Inflammatory macrophage treated with lipopolysaccharide for 1 hour (primary cell): ENCODE results near the gene LRRC4C.

Source experiments
- DNase-seq, 2 donors: peaks; one replicate each; pipeline ENCODE4 v3.0.0-alpha.2; 2020 to 2022

The LRRC4C gene

DNA sequence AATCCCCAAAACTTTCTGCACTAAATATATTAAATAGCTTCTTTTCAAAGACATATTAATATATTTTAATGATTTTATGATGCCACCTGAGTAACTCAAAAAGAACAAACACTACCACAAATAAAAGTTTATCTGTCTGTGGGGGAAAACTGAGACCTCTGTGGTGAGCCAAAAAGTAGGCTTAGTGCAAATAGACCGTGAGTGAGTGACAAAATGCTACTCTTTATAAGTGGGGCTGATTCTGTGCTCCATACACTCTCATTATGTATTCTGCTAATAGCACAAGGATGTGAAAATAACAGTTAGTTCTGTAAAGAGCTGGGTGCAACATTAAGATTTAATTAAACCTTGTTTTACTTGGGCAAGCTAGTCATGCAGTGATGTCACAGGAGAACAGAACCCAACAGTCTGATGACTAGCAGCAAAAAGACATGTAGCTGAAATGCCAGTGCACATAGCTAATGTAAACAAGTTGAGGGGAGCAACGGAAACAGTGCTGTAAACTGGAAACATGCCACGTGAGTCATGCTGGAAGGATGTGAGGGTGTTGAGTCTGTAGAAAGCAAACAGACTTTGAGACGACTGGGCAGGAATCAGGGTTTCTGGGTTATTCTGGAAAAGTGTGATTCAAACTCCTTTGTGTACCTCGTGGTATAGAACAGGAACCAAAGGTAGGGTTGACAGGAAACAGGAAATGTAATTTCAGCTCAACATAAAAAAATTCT is 1130.4 kb downstream of the LRRC4C start:
- DNase-seq, result no peak

DNA sequence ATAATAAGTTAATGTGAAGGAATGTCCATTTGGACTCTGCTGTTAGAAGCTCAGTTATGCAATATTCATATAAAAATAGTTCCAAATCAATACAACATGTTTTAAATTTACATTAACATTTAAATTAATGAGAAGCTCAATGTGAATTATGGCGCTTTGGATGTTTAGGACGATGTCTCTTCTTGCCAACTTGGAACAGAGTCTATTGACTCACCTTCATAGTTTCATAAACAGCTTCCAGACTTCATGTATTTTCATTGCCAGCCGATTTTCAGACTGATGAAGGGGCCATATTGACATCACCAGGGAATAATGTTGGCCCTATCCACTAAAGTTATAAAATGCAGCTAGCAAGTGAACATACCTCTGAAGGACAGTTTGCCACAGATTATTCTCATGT is 1136.2 kb downstream of the LRRC4C start:
- DNase-seq, result no peak

DNA sequence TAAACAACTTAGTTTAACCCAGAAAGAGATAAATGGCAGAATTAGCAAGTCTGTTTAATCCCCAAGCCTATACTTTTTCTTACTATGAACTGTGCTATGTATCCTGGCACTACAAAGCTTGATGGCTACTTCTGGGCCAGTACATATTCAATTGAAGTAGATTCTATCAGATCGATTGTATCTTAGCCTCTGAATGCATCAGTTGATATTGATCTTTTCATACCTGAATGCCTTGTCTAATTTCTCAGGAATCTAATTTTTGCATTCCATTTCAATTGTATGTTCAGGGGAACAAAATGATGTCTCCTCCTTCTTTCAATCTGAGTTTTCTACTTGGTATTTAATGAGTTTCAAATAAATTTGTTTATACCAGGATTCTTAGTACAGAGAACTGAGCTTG is 1137.9 kb downstream of the LRRC4C start:
- DNase-seq, result no peak

DNA sequence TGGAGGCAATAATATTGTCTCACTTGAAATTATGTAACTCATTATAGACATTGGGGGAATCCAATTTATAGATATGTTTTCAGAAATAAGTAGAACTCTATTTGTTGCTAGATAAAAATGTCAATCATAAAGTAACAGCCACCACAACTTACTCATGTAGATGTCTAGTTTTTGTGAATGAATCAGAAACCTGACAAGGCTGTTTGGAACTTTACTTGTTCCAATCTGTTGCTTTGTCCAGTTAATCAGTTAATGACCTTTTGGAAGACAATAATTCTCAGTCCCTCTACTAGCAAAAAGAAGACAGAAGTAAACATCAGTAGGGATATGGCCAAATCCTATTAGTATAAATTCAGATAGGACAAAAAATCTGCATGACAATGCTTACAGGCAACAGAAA is 1143.3 kb downstream of the LRRC4C start:
- DNase-seq, result no peak

DNA sequence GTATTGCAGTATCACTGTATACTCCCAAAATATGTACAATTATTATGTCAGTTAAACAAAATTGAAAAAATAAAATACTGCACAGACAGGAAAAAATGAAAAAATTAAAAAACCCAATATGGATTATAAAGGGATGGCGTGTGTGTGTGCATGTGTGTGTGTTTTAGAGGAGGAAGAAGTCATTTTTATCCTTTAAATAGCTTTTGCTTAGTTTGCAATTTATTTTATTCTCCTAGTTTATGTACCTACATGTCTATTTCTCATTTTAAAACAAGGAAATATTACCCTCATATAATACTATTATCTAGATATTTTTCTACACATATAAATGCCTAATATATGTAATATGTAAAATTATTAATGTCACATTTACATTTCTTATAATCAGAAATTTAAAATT is 1144.3 kb downstream of the LRRC4C start:
- DNase-seq, result no peak

DNA sequence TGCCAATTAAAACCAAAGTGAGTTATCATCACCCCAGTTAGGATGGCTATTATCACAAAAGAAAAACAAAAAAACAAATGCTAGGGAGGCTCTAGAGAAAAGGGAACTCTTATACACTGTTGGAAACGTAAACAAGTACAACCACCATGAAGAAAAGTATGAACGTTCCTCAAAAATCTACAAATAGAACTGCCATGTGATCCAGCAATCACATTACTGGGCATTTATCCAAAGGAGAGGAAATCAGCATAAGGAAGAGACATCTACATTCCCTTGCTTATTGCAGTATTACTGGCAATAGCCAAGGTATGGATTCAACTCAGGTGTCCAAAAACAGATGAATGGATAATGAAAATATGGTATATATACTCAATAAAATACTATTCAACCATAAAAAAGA is 1145.1 kb downstream of the LRRC4C start:
- no peak for DNase-seq

DNA sequence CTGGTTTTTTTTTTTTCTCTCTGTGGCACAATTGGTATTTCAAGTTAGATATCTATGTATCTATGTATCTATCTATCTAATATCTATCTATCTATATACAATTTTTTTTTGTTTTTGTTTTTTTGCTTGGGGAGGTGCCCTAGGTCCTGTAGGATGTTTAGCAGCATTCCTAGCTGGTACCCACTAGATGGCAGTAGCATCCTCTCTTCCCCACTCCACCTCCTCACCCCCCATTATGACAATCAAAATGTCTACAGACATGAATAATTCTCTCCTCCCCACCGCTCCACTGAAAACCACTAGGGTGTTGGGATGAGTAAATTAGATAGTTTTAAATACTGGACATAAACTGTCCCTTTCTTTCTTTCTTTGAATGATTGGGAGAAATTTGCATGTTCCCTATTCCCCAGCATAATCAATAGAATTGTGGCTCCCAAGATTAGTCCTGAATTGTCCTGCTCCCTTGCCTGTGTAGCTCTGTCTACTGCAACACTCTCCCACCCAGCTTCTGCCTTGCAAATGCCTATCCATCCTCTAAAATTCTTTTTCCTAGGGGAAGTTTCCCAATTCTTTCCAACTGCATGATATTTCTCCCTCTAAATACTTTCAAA is 1152.4 kb downstream of the LRRC4C start:
- peak in 1 of 2 donors; percentile 19 for DNase-seq

DNA sequence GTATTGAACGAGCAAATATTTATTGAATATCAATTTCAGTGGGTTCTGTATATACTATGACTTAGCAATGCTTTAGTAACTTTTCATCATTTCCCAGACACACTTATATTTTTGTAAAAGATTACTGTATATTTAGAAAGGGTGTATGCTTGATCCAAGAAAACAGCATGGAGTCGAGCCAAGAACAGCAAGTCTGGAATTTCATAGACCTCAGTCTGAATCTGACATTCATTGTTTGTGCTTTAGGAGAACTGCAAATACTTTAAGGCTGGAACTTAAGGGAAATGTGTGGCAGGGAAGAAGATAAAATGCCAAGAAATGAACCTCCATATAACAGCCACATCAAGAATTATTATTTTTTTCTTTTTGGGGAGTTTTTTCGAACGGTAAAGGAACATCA is 1156.8 kb downstream of the LRRC4C start:
- DNase-seq, result no peak

DNA sequence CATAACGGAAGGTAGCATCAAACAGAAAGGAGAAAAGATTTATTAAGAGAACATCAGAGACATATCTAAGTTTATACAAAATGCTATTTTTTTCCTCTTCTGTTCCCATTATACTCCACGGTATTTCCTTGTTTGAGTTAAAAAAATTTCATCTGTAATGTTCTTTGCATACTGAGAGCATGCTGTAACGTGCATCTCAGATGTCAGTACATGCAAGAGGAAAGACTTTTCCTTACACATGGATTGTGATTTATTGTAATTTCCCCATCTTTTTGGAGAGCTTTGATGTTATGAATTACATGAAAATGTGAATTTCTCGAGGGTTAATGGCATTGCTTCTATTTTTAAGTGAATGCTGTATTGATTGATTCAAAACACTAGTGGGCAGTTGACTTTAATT is 1164.0 kb downstream of the LRRC4C start:
- DNase-seq, result no peak

DNA sequence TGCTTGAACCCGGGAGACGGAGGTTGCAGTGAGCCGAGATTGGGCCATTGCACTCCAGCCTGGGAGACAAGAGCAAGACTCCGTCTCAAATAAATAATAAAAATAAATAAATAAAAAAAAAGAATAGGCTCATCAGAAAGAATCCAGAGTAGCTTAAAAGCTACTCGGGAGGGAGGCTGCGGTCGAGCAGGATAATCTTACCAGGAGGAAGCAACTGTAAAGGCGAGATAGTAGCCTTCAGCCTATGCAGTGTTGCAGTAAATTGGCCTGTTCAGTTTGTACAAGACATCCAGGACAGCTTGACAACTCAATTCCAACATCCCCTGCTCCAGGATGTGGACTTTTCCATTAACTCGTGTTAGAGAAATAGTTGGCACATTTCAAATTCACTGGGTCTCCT is 1164.7 kb downstream of the LRRC4C start:
- no peak for DNase-seq

DNA sequence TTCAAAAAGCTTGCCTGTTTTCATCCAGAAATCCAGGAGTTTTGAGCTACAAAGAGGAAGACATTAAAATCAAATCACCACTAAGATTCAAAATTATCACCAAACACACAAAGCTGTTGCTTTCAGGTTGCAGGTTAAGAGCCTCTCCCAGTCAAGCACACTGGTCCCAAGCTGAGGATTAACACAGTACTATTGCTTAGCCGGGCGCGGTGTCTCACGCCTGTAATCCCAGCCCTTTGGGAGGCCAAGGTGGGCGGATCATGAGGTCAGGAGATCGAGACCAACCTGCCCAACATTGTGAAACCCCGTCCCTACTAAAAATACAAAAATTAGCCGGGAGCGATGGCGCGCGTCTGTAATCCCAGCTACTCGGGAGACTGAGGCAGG is 1165.1 kb downstream of the LRRC4C start:
- no peak for DNase-seq

DNA sequence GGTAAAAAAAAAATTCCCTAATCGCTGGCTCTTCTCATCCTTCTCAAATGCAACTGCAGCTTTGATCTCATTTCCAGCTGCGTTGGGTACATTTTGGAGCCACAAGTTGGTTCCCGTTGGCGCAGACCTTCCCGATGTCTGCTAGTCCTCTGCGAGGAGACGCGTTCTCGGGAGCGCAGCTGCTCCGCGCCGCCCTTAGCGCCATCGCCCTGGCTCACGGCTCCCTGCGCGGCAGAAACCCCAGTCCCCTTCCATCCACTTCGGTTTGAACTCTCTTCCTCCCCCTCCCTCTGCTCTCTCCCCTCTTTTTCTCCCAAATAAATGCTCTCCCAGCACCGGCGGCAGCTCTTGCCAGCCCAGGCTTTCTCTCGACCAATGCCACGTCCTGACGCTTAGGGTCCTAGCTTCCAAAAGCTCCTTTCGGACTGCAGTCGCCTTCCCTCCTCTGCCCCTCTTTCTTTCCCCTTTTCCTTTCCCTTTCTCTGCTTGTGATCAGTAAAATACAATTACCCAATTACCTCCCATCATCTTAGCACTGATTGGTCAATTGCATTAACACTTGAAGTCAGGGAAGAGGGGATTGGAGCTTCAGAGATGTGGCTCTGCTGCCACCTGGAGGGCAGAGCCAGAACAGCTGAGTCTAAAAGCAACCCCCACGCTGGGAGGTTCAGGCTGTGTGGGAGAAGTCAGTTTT is 1165.7 kb downstream of the LRRC4C start:
- peak; percentile 49 to 76 for DNase-seq

DNA sequence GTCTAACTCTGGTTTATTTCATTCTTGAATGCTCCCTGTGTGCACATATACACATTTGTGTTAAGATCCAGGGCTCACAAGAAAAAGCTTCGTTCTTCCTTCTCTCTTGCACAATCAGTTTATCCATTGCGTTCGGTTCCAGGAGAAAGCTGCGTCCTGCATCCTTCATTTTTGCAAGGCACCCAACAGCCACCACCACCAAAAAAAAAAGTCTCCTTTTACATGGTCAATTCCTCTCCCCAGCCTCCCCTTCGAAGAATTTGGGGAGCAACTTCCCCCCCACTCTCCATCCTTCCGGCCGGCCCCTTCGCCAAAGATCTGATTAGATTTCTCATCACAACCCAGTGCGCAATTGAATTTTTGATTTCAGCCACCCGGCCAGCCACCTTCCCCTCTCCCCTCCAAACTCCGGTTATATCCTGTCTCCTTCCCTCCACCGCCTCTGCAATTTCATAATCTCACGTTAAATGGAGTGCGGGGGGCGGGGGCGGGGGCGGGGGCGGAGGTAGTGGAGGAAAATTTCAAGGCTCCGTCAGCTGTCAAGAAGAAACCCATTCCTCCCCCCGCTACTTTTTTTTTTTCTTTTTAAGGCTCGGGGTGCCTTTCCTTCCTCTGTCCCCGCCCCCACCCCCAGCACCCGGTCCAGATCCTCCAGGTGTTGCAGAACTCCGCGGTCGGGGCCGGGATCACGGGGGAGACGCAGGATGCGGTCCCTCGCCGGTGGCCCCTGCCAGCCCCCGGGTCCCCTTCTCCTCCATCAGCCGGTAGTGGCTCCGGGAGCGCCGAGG is 1166.5 kb downstream of the LRRC4C start:
- no peak for DNase-seq

DNA sequence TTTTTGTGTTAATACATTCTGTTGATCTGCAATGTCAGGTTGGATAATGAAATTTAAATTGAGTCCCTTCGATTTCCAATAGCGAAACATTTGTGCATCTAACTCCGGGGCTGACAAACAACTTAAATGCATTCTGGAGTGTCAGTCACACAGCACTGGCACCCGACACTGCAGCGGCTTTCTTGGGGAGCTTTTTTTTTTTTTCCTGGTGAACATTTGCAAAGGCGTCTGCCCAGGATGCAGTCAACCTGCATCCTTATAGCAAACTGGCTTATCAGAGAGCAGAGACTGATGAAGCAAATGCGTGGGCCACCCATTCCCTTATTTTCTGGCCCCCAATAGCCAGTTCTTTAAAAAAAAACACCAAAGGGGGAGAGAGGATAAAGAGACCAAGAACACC is 1167.7 kb downstream of the LRRC4C start:
- no peak for DNase-seq

DNA sequence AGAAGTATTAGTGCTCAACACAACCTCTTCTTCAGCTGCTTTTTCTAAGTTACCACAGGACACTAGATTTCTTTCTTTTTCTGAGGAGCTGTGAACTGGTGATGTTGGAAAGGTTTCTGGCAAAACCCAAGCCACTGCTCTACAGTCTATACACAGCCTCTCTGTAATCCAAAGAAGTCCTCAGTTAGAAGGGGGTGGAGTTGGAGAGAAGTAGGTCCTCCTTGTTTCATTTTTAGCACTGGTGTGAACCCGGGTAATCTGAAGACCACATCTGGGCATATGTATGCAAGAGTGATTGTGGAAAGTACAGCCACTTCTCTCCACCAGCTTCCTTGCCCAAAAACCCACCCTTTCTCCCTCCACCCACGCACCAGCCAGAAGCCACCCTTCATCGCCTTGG is 1168.1 kb downstream of the LRRC4C start:
- no peak for DNase-seq

DNA sequence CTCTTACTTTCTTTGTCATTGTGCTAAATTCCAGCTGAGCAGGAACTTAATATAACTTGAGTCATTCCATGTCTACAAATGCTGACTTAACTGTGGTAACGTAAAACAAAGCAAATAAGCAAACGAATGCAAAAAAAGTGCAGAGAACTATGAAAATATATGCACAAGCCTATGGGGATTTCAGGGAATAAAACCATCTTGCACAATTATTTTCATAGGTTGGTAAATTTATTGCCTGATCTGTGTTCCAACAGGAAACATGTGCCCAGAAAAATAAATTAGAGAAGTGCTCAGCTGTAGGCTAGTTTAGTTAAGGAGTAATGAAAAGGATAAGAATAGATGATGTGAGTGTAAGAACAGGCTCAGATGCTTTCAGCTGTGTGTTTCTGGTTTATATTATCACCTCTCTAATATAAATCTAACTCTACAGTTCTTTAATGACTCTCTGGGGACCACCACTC is 1169.3 kb downstream of the LRRC4C start:
- DNase-seq, result no peak

DNA sequence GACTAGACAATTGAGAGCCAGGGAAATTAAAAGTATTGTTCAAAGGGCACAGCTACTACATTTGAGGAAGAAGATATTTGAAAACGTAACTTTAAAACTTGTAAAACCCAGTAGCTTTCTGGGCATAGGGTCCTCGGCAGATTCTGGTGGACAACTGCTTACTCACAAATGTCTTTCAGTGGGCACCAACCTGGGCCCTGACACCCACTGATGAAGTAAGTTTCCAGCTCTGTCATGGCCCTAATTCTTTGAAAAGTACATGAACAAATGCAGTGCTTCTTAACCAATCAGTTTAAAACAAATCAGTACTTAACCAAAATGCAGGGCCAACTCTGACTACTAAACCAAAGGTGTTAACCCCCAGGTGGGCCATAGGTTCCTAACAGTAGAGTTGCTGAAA is 1170.1 kb downstream of the LRRC4C start:
- no peak for DNase-seq

DNA sequence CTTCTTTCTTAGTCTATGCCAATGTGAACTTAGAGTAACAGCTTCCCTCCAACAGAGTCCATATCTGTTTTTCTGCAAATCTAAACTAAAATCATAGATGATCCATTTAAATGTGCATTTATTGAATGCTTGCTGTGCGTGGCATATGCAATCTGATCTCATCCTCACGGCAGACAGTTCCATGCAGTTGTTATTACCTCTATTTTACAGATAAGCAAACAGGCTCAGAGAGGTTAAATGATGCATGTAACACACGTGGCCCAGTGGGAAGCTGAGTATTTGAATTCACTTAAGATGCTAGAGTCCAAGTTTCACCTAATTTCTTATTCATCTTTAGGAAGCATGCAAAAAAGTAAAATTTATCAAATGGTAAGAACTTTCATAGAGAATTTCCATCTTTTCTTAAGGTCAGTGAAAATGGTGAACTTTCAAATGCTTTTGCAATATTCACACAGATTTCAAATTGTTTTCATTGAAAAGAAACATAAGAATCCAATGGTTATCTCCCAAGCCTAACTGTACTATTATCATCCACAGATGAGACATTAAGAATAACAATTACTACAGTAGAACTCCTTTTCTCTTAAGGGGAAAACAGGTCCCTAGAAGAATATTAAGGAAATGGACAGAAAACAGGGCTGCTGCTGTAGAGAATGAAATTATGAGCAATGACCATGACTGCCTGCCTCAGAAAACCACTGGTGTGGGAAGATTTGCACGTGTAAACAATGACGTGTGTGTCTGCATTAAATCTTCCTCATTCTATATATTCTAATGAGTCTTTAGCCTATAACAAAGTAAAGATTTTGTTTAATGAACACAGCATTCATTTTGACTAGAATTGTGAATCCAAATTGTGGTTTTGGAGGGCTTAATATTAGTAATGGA is 1171.3 kb downstream of the LRRC4C start:
- no peak for DNase-seq

DNA sequence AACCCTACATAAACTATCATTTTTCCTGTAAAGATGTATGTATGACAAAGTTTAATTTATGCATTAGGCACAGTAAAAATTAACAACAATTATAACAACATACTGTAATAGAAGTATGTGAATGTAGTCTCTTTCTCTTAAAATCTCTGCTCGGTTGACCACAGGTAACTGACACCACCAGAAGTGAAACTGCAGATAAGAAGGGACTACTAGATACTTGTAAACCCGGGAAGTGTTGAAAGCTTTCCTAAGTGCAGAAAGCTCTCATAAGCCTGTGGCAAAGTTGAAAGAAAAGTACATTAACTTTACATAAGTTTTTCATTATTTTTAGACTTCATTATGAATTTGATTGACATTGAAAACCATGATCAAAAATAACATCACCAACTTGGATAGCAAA is 1173.3 kb downstream of the LRRC4C start:
- DNase-seq, result no peak

DNA sequence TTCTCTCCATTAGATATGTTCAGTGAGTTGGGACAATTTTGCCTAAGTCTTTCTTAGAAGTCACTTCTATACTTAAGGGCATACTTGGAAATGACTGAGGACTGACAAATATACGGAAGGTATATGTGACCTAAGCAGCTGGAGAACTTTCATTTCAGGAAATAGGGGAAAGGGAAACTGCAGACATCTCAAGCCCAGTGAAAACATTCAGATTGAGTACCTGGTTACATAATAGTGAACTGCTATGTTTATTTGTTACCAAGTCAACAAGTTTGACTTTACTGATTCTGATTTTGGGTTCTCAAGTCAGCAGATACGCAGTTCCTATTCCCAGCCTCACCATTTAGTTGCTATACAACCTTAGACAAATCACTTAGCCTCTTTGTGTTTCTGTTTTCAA is 1173.9 kb downstream of the LRRC4C start:
- no peak for DNase-seq

DNA sequence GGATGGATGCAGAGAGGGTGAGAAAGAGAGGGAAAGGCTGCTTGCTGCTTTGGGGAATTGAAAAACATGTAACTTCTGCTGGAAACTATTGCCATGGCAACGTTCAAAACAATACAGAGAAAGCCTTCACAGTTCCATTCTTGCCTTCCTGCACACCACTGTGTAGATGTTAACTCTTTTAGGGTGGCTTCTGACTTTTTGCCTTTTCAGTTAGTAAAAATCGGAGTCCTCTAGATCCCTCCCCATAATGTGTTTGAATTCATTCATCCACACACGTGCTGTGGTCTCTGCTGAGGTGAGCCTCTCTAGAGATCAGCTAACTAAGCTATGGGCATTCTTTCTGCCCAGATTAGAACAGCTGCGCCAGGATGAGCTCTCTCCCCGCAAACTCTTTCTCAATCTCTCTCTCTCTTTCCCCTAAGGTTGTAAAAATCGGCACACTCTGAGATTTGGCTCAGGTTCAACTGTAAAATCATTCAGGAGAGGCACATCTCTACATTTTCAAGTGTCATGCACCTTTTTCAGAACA is 1178.3 kb downstream of the LRRC4C start:
- DNase-seq, result no peak
